Measurements from ENCODE around the gene TRPM2.

The TRPM2 gene

DNA sequence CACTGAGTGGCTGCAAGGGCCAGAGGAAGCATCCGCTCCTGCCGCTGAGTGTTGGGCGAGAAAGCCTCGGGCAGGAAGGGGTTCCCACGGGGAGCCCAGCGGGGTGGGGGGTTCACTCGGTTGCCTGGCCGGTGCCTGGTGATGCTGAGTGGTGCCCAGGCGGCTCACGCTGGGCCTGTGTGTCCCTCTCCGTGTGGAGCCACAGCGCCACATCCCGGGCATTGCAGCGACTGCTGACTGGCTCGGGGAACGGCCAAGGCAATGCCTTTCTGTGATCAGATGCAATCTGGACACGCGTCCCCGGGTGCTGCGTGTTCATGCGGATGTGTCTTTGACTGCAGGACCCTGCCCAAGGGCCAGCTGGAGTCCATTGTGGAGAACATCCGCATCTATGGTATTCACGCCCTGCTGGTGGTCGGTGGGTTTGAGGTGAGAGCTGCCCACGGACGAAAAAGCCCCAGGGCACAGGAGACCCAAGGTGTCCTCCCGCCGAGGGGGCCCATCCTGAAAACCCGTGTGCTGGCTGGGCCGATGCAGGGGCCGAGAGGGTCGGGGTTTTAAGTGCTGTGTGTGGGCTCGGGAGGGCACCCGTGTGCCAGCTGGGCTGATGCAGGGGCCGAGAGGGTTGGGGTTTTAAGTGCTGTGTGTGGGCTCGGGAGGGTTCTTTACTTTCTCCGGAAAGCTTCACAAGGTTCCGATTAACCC lies 30.6 kb upstream of the TRPM2 start:
- DNase-seq = no peak

DNA sequence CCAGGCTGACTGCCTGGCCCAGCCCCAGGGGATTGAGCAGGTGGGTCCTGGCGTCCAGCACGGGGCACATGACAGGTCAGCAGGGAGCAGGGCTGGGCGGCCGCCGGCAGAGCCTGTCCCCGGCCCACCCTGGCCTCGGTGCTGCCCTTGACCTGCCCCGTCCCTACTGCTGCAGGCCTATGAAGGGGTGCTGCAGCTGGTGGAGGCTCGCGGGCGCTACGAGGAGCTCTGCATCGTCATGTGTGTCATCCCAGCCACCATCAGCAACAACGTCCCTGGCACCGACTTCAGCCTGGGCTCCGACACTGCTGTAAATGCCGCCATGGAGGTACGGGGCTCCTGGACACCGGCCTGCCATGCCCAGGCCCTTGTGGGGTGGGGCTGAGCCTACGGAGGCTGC lies 29.8 kb upstream of the TRPM2 start:
- no peak for DNase-seq

DNA sequence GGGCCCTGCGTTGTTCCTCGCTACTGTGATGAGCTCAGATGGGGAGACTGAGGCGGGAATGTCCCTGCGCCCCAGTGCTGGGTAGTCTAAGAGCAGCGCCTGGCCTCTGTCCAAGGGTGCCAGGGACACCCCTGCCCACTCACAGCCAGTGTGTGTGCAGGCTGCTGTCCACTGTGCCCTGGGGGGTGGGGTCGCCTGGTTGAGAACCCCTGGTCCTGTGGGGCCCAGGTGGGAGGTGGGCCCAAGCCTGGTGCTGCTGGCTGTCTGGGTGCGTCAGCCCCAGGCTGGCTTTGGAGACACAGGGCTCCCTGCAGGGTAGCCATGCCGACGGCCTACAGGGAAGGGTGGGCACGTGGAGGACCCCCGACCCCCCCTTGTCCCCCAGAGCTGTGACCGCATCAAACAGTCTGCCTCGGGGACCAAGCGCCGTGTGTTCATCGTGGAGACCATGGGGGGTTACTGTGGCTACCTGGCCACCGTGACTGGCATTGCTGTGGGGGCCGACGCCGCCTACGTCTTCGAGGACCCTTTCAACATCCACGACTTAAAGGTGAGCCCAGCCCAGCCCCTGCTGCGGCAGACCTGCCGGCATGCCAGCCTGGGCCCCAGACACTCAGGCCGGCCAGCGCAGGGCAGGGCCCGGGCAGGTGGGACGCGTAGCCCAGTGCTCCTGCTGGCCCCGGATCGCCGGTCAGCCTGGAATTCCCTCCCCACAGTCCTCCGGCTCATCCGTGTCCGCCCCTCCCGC lies 29.1 kb upstream of the TRPM2 start:
- no peak for DNase-seq

DNA sequence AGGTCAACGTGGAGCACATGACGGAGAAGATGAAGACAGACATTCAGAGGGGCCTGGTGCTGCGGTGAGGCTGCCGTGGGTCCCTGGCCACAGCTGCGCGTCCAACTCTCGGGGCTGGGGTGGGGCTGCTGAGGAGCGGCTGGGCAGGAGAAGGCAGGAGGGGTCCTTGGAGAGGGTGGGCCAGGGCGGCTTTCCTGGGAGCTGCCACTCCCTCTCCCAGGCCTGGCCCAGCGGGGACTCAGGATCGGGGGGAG lies 28.6 kb upstream of the TRPM2 start:
- DNase-seq = no peak

DNA sequence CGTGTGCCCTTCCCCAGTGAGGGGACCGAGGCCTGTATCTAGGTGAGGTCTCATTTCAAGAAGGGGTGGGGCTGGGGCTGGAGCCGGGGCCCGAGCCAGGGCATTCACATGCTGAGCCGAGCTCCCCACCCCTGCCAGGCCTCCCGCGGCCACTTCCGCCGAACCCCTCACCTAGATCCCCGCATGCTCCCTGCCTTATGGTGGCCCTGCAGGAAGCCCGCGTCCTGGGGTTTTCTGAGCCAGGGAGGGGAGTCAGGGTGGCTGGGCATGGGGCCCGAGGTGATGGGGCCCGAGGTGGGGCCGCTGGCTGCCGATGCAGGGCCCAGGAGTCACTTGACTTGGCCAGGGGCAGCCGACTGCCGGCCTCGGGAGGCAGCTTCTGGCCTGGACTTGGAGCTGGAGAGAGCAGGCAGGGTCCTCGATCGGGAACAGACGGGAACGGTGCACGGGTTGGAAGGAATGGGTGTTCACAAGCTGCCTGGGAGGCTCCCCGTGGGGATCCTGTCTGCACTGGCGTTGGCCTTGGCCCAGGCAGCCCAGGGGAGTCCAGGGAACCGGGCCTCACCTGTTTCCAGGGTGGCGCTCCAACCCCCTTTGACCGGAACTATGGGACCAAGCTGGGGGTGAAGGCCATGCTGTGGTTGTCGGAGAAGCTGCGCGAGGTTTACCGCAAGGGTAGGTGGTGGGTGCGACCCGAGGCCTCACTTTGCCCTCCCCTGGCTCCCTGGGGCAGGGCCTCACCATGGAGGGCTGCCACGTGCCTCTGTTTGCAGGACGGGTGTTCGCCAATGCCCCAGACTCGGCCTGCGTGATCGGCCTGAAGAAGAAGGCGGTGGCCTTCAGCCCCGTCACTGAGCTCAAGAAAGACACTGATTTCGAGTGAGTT lies 27.8 kb upstream of the TRPM2 start:
- DNase-seq = no peak

DNA sequence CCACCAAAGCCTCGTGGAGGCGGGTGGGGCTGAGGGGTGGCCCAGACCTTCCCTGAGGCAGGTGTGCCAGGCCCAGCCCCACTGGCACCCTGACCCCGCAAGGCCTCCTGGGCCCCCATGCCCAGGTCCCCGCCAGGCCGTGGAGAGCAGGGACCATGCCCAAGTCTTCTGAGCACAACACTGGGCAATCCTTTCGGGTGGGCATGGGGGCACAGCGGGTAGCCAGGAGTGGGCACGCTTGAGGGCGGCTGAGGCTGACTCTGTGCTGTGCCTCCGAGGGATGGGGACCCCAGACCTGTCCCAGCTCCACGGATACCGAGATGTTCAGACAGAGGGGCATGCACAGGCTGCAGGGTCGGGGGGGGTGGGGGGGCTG lies 27.2 kb upstream of the TRPM2 start:
- no peak for DNase-seq

DNA sequence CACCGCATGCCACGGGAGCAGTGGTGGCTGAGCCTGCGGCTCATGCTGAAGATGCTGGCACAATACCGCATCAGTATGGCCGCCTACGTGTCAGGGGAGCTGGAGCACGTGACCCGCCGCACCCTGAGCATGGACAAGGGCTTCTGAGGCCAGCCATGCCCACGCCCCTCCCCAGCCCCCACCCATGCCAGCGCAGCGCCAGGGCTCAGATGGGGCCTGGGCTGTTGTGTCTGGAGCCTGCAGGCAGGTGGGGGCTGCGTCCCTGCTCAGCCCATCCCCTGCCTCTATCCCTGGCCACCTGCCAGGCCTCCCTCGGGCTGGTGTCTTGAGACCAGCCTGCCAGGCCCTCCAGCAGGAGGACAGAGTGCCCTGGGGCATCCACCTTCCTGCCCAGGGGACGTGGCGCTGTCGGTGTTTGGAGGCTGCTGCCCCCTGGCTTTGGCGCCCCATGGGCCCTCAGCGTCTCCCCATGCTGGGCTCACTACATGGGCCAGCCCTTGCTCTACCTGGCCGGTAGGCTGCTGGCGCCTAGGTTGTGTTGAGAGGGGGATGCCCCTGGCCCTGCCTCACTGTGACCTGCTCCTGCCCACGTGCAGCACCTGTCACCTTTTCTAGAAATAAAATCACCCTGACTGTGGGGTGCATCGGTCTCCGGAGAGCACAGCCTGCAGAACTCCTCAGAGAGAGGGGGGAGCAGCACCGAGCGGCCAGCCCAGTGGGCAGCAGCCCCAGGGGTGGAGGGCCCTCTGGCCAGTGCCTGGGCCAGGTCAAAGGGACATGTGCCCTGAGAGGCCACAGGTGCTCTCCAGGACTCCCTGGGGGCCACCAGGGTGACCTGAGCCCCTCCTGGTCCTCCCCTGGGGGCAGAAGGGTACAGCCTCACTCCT lies 26.5 kb upstream of the TRPM2 start:
- peak in 1 of 2 experiments; percentile 27 for DNase-seq

DNA sequence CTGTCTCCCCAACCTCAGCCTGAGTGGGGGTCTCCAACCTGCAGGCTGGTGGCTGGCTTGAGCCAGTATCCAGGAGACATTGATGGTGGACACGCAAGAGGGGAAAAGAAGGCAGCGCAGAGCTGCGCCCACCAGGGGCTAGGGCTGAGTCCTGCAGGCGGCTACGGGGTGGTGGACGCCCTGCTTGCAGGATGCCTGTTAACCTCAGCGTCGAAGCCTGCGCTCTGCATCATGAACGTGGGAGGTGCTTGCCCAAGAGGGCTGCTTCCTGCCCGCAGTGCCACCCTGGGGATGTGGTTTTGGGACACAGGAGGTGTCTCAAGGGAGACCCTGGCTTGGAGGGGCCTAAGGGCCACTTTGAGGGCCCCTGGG lies 25.8 kb upstream of the TRPM2 start:
- no peak for DNase-seq

DNA sequence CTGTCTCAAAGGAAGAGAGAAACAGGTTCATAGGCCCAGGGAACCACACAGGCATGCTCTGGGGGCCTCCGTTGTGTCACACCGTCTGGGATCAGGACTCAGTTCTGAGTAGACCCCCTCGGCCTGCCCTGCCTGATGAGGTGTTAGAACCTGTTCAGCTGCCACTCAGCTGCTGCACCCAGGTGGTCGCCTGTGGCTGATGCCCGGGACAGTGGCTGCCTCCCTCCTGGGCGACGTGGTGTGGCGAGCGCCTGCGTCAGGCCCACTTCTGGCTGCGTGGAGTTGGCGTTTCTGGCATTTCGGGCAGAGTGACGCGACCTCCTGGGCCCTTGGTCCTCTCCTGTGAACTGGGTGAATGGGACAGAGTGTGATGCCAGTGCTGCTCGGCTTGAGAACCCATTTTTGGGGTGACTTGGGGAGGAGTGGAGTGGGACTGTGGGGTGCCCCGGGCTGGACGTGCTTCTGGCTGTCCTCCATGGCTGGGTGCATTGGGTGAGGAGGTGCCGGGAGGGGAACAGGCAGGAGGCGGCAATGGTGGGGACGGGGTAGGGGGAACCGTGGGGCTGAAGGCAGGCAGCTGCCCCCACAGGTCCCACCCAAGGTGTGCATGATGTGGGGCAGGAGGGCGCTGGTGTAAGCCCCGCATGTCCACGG lies 25.1 kb upstream of the TRPM2 start:
- DNase-seq = no peak

DNA sequence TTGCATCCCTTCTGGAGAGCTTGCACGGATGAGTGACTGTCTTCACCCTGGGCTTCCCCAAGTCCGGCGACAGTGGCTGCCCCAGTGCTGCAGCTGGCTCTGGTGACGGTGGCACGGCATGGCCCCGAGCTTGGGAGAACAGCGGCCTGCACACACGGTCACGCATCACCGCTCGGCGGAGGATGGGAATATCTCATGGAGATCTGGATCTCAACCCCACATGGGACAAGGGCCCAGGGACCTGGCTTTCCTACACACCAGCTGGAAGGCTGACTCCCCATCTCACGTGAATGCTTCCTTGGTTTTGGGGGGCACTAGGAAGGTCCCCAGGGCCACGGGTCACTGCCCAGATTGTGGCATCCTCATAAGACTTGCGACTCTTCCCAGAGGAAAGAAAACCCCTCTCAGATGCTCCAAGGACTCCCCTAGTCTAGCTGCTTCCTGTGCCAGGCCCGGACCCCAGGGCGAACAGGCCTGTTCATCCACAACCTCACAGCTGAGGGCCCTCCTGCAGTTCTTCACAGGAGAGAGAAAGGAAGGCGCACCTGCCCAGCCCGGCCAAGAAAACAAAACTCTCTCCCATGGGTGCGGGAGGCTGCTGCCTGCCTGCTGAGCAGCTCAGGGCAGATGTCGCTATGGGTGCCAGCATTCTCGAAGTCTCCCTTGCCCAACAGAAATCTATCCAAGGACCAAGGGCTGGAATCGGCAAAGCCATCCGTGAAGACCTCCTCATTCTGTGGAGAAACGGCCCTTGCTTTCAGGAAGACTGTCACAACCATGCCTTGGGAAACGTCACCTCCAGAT lies 24.1 kb upstream of the TRPM2 start:
- DNase-seq = peak in 1 of 2 experiments; percentile 40

DNA sequence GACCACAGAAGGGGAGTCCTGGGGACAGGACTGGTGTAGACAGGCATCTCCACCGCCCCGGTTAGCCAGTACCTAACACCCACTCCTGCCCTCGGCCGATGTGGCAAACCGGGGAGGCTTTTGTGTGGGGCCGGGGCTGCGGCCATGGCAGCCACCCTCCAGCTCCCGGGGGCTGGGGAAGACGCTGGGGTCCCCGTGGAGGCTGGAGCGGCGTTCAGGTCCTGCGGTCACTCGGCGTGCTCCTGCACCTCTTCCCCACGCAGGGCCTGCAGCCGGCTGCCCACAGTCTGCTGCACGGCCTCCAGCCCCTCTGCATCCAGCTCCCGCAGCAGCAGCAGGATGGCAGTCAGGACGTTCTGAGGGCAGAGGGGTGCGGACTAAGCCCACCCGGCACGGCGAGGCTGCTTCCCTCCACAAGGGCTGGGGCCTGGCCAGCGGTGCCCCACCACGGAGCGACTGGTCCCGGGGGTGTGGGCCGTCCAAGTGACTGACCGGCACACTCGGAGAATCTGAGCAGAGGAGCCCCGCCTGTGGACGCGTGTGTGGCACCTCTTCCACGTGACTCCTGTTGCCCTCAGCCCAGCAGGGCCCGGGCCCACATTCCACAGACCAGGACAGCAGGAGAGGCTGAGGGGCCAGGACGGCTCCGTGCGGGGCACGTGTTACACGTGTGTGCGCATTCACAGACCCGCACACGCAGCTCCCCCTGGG lies 23.3 kb upstream of the TRPM2 start:
- no peak for DNase-seq

DNA sequence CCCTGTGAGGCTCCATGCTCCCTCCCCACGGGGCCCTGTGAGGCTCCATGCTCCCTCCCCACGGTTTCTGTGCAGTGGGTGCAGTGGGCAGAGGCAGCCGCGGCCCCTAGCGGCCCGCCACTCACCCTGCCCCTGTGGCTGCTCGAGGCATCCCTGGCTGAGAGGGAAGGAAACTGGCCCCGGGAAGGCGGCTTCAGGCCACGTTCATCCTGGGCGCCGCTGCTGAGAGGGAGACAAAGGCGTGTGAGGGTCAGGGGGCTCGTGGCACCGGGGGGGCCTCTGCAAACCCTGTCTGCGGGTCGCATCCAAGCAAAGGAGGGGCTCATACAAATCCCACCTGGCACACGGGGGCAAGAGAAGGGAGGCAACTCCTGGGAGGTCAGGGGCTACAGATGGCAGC lies 22.7 kb upstream of the TRPM2 start:
- DNase-seq = no peak

DNA sequence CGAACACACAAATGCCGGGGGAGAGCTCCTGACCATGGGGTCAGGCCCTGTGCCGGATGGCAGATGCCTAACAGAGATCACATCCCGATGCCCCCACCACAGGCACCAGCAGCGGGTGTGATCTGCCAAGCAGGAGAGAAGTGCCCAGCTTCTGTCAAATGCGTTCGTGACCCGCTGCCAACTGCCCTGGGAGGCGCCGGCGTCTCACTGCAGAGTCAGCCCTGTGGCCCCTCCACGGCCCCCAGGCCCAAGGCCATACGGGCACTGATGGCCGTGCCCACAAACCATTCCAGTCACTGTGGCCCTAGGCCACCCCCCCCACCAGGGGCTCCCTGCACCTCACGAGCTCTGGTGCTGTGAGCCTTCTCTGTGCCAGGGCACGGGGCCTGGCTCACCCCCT lies 22.2 kb upstream of the TRPM2 start:
- DNase-seq = no peak

DNA sequence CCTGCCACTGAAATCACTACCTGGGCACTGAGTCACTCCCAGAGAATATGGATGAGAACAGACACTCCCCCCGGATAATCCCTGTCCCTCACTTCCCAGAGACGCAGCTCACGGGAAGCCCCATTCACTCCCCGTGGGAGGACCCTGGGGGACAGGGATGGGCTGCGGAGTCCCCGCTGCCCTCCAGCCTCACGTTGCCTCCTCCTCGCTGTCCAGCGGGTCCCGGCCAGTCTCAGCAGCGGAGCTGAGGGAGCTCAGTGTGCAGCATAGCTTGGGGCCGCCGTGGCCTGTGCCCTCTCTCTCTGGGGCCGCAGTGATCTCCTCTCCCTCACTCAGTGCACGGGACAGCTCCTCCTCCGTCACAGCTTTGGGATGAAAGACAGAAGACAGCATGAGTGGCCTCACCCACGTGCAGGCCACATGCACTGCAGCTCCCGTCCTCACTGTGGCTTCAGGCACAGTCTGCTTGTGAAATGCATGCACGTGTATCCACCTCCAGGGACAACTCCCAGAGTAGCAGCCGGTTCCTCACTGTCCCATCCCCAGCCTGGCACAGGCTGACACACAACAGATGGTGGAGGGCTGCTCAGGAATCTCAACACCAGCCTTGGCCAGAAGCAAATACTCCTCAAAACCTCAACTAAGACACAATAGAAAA lies 21.6 kb upstream of the TRPM2 start:
- DNase-seq = peak; percentile 38 to 78

DNA sequence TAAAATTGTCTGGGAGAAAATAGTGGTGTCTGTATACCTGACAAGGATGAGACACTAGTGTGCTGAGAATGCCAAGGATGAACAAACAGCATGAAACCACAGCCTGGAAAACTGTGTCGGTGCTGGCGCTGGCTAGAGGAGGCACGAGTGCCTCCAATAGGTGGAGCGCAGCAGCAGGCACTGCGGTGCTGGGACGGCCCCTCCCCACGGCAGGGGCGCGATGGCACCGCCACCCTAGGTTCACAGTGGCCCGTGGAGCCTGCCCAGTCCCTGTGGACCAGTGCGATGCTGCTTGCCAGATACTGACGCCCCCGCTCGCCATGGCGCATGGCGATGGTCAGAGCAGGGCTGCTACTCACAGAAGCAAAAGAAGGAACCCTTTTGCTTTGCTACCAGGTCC lies 21.0 kb upstream of the TRPM2 start:
- DNase-seq = no peak

DNA sequence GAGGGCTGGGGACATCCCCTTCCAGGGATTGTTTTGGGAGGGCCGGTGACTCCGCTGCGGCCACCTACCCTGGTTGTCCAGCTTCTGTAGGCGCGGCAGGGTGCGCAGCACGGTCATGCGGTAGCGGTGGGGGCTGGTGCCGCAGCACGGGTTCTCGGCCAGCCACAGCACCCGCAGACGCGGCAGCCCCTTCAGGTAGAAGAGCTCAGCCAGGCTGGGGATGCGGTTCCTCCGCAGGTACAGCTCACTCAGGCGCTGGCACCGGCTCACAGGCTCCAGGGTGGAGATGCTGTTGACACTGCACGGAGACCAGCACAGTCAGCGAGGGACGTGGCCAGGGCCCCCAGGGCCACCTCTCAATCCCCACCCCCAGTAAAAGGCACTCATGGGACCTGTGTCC lies 20.5 kb upstream of the TRPM2 start:
- DNase-seq = no peak

DNA sequence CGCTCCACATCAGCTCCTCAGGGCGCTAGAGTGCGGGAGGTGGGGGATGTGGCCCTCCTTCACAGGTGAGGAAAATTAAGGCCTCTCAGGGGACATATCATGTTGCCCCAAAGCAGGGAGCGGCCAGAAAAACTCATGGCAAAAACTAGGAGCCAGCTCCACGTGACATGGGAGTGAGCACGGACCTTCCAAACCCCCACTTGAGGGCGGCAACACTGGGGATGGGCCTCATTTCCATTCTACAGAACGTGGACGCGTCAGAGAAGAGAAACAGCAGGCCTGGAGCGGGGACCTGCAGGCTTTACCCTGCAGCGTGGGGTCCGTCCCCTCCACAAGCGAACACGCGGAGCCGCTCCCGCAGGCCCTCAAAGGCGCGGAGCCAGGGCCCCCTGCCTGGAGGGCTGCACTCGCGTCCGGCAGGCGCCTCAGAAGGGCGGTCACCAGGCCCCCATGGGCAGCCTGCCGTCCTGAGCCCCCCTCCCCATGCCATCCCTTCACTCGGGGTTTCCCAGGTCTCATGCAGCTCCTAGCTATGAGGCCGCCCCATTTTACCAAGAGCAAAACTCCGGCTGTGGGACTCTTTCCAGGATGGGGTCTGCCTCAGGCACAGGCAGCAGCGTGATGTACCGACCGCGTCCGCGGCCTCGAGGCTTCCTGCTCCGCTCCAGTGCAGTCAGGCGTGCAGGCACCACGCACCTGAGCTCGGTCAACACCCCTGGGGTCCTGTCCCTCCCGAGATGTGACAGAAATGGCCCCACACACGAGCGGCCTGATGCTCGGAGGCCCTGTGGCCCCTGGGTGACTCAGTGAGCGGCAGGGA lies 19.7 kb upstream of the TRPM2 start:
- DNase-seq = no peak

DNA sequence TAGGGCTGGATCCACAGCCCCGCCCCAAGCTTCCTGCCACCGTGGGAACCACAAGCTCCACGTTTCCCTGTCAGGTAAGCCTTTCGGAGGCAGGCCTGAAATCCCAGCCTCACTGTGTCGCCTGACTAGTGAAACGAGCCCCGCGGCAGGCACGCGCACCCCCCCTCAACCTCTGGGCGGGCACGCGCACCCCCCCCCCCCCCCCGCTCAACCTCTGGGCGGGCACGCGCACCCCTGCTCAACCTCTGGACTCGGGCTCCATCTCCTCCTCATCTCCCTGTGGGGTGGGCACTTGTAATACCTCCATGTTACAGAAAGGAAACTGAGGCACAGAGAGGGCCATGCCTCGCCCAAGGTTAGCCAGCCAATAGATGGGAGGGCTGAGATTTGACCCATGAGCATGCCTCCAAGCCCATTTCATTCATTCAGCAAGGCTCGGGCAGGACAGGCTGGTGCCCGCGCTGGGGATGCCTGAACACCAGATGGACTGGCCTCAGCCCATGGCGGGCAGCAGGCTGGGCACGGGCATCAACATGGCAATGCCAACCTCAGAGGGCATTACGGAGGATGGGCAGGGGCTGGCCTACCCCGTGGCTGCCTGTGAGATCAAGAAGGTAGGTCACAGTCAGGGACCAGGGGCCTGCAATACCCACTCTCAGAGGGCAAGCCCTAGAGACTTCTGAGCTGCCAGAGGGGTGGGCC lies 18.9 kb upstream of the TRPM2 start:
- DNase-seq = no peak

Data from NCI-H524 (cell line).